GM12864 (cell line): Measurements from ENCODE around the gene FSD1.
"Not testable (repeated sequence)": the region's sequence is repeated elsewhere in the genome, so short reads cannot be mapped to it uniquely, and the experiment has no call there.

Experiments used
- DNase-seq: peaks from one replicate; pipeline ENCODE4 v3.0.0-alpha.2; 2011; ENCODE audit warnings: low read depth
- H3K4me3 ChIP-seq: 2 replicates; pipeline ENCODE4 v1.5.1; 2011; ENCODE audit warnings: mild to moderate bottlenecking, low read depth, low read length, control low read depth
- TF ChIP-seq, protein P1 (sequence below): IDR thresholded peaks from 2 replicates; pipeline ENCODE4 v1.5.1; 2011; ENCODE audit warnings: low read depth, mild to moderate bottlenecking, moderate library complexity, low read length, control low read depth, inconsistent platforms; ENCODE audit errors: missing control alignments

FSD1 gene

DNA sequence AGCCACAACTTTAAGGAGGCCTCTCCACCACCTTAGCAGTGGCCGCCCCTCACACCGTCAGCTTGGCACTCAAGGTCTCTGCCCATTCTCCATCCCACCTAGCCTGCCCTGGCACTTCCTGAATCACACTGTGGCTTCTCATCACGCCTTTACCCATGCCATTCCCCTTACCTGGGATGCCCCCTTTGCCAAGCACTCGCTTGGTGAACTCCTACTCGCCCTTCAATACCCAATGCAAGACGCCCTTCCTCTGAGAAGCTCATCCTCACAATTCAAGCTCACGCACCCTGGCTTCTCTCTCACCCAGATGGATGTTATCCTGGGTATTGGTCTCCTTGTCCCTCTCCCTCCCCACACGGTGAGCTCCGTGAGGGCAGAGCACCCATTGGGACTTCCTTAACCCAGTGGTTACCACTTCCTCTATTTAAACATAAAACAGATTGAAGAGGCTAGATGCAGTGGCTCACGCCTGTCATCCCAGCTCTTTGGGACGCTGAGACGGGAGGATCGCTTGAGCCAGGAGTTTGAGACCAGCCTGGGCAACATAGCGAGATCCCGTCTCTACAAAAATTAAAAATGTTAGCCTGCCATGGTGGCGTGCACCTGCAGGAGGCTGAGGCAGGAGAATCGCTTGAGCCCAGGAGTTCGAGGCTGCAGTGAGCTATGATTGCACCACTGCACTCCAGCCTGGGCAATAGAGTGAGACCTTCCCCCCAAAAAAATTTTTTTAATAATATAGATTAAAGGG lies 38.0 kb upstream of the FSD1 start:
- no peak for DNase-seq
- TF ChIP-seq, protein P1, sequence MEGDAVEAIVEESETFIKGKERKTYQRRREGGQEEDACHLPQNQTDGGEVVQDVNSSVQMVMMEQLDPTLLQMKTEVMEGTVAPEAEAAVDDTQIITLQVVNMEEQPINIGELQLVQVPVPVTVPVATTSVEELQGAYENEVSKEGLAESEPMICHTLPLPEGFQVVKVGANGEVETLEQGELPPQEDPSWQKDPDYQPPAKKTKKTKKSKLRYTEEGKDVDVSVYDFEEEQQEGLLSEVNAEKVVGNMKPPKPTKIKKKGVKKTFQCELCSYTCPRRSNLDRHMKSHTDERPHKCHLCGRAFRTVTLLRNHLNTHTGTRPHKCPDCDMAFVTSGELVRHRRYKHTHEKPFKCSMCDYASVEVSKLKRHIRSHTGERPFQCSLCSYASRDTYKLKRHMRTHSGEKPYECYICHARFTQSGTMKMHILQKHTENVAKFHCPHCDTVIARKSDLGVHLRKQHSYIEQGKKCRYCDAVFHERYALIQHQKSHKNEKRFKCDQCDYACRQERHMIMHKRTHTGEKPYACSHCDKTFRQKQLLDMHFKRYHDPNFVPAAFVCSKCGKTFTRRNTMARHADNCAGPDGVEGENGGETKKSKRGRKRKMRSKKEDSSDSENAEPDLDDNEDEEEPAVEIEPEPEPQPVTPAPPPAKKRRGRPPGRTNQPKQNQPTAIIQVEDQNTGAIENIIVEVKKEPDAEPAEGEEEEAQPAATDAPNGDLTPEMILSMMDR: no peak
- H3K4me3 ChIP-seq: no peak overlapping the region

DNA sequence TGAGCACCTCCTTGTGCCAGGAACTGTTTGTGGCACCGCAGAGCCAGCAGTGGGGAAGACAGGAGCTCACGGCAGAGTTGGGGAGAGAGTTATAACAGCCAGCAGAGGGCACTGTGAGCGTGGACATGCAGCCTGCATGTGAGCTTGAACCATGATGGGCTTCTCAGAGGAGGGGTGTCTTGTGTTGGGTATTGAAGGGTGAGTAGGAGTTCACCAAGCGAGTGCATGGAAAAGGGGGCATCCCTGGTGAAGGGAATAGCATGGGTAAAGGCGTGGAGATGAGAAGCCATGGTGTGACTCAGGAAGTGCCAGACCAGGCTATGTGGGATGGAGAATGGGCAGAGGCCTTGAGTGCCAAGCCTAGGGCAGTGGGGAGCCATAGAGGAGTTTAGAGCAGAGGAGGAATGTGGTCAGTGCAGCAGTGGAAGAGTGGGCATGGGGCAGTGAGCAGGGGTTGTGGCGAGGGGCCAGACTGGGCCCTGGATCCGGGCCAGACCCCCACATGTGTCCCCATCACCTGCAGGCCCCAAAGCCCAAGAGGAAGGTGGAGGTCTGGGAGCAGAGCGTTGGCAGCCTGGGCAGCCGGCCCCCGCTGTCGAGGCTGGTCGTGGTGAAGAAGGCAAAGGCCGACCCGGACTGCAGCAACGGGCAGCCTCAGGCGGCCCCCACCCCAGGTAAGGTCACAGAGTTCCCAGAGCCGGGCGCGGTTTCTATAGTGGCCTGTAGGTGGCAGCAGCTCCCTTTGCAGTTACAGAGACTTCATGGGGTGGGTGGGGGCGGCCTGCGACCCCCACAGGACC lies 37.1 kb upstream of the FSD1 start:
- TF ChIP-seq, protein P1: peak; percentile 67
- DNase-seq: no peak
- H3K4me3 ChIP-seq: no peak overlapping the region

DNA sequence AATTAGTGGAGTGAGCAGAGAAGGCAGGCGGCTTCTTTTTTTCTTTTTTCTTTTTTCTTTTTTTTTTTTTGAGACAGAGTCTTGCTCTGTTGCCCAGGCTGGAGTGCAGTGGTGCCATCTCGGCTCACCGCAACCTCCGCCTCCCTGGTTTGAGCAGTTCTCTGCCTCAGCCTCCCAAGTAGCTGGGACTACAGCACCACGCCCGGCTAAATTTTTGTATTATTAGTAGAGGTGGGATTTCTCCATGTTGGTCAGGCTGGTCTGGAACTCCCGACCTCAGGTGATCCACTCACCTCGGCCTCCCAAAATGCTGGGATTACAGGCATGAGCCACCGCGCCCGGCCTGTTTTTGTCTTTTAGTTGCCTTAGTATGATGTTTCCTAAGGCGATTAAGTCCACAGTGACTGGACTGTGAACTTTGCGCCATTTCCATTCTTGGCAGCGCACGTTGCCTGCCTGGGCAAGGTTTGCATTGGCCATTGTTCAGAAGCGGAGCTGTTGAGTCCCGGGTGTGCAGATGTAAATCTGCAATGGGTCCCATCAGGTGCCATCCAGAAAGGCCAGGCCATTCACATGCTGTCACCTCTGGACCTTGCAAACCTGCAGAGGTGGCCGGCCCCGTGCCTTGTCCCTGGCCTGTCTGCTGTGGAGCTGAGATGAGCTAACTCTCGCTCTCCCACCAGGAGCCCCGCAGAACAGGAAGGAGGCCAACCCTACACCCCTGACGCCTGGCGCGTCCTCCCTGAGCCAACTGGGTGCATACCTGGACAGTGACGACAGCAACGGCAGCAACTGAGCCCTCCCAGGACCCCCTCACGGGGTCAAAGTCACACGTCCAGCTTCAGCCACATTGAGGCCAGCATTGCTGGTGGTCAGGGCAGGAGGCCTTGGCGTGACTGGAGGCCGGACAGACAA lies 36.2 kb upstream of the FSD1 start:
- DNase-seq: no peak
- no peak overlapping the region for H3K4me3 ChIP-seq
- TF ChIP-seq, protein P1: no peak

DNA sequence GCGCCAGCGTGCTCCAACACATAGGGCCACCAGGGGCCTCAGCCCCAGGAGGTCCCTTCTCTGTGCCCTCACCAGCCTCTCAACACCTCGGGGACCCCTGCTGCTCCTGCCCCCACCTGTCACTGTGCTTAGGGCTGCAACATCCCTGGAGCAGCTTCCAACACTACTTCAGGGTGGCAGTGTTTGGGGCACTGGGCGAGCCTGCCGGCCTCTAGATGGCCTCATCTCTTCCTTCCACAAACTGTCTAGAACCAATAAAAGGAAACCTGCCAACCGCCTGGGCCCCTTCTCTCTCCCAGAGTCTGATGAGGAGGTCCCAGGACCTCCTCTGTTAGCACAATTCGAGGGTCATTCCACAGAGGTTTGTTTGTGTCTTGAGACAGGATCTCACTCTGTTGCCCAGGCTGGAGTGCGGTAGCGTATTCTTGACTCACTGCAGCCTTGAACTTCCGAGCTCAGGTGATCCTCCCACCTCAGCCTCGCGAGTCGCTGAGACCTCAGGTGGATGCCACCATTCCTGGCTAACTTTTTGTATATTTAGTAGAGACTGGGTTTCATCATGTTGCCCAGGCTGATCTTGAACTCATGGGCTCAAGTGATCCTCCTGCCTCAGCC lies 35.5 kb upstream of the FSD1 start:
- no peak overlapping the region for H3K4me3 ChIP-seq
- TF ChIP-seq, protein P1: no peak
- no peak for DNase-seq

DNA sequence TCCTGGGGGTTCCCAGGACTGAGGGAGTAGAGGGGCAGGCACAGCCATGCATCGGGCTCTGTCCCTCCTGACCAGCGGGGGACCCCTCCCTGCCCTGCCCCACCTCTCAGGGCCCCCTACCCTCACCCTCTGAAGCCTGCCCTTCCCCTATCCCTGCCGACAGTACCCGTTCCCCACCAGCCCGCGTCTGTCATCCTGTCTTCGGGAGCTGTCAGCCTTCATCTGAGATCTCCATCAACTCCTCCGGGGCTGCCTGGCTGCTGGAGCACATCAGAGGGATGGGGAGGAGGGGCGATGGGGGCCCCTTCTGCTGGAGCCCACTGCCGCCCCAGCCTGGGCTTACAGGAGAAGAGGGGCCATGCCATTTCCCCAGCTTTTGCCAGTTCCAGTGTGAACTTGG lies 31.5 kb upstream of the FSD1 start:
- DNase-seq: no peak
- TF ChIP-seq, protein P1: no peak
- H3K4me3 ChIP-seq: no peak overlapping the region

DNA sequence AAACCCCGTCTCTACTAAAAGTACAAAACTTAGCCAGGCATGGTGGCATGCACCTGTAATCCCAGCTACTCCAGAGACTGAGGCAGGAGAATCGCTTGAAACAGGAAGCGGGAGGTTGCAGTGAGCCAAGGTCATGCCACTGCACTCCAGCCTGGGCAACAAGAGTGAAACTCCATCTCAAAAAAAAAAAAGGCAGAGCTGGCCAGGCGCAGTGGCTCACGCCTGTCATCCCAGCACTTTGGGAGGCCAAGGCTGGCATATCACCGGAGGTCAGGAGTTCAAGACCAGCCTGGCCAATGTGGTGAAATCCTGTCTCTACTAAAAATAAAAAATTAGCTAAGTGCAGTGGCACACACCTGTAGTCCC lies 30.1 kb upstream of the FSD1 start:
- DNase-seq, H3K4me3 ChIP-seq: not testable (repeated sequence)
